Subcutaneous adipose tissue (tissue), 4 donors: ENCODE results near the gene SCYGR3. TPM values are rescaled to one million over a fixed set of nuclear protein-coding genes. Genes with fewer than 3 reads are reported as not detected.

Experiments used
- CTCF ChIP-seq: fragments of 450-650 bp; IDR thresholded peaks from one replicate; pipeline ENCODE4 v1.5.1; 2016; ENCODE audit warnings: low read depth, mild to moderate bottlenecking, control low read depth, antibody characterized with exemption, moderate library complexity
- total RNA-seq, 4 donors: library from RNA; depleted of rRNA; stranded (reverse); fragments of >200 nt; gene quantifications; one replicate each; pipeline ENCODE4 v1.1.0, GENCODE V29; 2016

Gene SCYGR3
- total RNA-seq, 4 donors from 2014 or later, result not detected

DNA sequence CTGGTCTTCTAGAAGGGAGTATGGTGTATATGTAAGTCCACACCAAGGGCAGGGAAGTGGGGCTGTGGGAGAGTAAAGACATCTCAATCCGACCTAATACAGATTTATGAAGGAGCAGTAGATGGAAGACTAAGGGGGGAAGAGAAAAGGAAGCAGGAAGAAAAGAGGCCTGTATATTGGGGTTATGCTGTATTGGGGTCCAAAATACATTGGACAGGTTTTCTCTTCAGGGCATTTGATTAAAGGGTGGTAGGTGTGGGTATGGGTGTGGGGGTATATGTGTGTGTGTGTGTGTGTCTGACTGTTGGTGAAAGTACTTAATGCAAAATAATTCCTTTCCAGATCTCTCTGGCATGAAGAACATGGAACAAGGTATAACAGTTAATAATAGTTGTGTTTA is 49.6 kb downstream of the SCYGR3 start:
- TF ChIP-seq CTCF, result no peak

Other genes with a start within 250 kb of the SCYGR3 start
- under 1 TPM in 2 of 4 donors, not detected in 2; 0.22 to 0.68 TPM for gene TM4SF20, start 235.5 kb downstream of the SCYGR3 start, total RNA-seq
- not detected for gene SCYGR1, start 226.9 kb downstream of the SCYGR3 start, total RNA-seq
- 100 to 1,000 TPM in 3 of 4 donors, 10 to 100 TPM in 1; 88.7 to 235 (median 146) TPM for gene AGFG1, start 142.7 kb downstream of the SCYGR3 start, total RNA-seq
- gene SCYGR2, start 15.9 kb downstream of the SCYGR3 start, total RNA-seq, result not detected
- not detected for gene SCYGR4, start 2.7 kb upstream of the SCYGR3 start, total RNA-seq
- not detected for gene SCYGR5, start 52.0 kb upstream of the SCYGR3 start, total RNA-seq
- gene SLC19A3, start 103.2 kb upstream of the SCYGR3 start, total RNA-seq, result 100 to 1,000 TPM; 253 to 521 (median 402) TPM
- not detected for gene SCYGR6, start 109.9 kb upstream of the SCYGR3 start, total RNA-seq
- not detected for gene SCYGR7, start 113.5 kb upstream of the SCYGR3 start, total RNA-seq
- not detected for gene SCYGR8, start 131.1 kb upstream of the SCYGR3 start, total RNA-seq
- 1 to 10 TPM in 1 of 4 donors, not detected in 3; 1.9 TPM for gene CCL20, start 199.0 kb upstream of the SCYGR3 start, total RNA-seq